HG03565 (cell line): ENCODE results near the gene ZNF474.

Experiments used
- ATAC-seq: cut with Tn5 transposase; IDR thresholded peaks from one replicate; pipeline ENCODE4 v1.9.1; 2021; ENCODE audit warnings: mild to moderate bottlenecking, moderate library complexity; ENCODE audit not compliant: unreplicated experiment

Gene ZNF474

DNA sequence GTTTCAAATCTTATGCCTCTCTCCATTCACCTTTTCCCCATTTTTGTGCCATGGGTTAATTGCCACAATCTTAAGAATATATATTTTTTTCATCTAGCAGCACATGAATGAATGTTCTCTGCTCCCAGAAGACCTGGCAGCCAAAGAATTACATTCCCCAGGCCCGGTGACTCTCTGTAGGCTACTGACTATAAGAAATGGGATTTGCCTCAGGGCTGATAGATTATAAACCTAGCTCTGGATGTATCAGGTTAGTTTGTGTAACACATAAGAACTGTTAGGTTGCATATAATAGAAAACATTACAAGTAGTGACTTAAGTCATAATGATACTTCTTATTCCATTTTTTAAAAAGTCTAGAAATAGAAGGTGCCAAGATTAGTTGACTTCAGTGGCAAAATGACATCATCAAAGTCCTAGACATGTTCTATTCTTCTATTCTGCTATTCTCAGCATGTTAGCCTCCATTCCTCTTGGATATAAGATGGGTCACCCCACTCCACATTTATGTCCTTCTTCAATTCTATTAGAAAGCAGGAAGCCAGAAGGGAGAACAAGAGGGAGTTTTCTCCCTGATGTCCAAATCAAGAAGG, 10.9 kb upstream of the ZNF474 start:
- ATAC-seq, result no peak

DNA sequence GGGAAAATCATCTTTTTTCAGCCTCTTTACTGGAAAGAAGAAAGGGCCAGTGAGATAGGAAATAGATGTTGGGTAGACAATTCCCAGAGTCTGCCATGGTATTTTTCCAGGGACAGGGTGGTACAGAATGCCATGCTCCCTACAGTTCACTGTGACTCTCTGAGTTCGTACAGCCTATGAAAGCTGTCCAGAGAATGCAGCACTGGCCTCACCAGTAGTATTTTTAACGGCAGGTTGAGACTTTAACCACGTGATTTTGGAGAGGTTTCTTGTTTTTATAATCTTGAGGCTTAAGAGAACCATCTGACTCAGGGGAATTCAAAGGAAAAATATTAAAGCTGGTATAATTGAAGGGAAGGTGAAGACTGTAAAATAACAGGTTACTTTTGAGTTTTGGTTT, 10.1 kb upstream of the ZNF474 start:
- ATAC-seq, result no peak

DNA sequence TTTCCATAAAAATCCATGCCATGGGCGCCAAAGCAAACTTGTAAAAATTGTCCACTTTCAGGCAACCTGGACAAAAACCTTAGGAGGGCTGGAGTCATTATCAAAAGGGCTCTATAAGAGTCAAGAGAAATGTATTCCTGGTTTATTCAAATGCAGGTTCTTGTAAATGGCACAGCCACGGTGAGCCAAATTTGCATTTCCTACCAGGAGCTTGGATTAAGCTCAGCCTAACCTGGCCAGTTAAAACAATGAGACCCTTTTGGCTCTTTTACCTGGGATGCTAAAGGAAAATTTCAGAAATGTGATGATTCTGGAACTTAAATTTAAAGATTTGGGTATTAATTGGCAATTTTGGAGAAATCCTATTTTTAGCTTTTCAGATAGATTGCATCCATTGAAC, 8.9 kb upstream of the ZNF474 start:
- ATAC-seq, result no peak

DNA sequence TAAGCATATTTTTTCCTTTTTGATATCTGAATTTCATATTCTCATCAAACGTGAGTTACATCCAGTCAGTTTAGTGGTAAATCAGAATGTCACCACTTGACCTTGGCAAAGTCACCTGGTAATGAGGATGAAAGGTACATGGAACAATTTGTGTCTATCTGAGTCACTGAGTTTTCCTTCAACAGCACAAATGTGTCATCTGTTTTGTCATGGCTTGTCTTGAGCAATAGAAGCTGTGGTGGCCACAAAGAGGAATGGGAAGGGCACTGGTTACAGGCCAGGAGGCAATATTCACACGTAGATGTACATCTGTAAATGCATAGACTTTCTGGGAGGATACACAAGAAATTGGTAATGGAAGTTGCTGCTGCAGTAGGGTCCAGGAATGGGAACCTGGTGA, 8.4 kb upstream of the ZNF474 start:
- ATAC-seq, result no peak

DNA sequence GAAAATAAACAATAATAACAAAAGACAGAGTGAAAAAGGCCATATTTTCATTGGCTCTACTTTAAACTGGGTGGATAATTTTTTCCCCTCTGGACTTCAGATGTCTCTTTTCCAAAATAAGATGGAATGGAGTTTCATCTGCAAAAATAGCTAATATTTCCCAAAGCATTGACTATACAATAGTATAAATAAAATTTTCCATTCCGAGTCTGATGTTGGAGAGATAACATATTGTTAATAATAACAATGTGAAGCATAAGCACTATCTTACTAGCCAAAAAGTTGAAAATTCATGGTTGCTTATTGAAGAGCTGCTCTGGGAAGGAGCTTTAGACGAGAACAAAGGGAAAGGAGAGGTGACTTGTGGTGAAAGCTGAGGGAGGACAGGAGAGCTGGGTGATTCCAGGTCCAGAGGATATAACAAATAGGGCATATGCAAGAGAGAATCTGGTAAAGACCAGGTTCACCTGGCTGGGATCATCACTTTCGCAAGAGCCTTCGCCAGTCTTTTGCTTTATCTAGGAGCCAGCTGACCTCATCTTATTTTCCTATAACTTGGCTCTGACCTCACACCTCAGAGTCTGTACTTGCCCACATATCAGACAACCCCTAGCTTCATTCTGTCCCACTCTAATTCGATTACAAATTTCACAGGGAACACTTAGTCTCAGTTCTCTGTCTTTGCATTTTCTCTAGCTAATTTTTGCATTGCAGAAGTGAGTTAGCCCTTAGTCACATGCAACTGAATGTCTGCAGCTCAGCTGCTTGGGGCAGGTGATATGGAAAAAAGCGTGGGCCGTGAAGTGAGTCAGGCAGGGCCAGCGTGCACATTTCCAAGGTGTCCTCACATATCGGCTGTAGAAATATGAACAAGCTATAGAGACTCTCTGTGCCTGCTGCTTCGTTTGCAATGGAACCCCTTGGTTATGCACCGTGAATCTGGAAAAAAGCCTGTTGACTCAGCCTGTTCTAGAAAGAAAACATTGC, 7.6 kb upstream of the ZNF474 start:
- ATAC-seq, result no peak

DNA sequence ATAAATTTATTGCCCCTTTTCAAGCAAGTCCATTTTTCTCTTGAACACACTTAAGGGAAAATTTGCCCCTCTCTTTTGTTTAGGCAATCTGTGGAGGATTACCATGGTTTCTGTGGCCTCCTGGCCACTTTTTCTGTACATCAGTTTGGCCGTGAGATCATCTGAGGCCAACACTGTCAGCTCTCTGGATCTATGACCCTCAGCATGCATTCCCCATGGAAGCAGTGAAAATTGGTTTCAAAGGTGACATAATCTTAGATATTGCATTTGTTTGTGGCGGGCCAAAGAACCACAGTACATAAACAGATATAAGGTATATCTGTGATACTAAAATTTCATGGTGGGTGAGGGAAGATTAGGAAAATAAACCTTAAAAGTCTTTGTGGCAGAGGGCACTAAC, 4.6 kb upstream of the ZNF474 start:
- no peak for ATAC-seq

DNA sequence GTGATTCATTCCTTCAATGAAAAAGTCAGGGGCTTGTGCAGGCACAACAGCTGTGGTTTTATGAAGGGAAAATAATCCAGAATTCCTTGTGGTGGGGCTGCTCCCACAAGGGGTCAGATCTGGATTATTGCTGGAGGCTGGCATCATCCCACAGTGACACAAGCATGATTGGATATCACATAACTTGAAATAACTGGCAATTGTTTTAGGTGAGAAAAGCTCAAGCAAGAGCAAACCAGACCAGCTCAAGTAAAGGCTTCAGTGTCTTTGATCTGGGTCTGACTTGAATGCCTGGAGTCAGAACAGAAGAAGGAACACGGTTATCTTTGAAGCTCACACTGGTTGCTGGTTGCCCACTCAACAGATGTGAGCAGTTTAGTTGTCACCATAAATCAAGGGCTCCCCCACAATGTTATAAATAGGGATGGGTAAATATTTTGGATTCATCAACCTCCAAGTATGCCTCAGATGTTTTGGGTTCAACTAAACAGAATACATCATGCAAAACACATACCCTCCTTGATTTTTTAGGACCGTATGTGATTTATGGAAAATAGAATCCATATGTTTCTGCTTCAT, 3.1 kb upstream of the ZNF474 start:
- ATAC-seq, result no peak

DNA sequence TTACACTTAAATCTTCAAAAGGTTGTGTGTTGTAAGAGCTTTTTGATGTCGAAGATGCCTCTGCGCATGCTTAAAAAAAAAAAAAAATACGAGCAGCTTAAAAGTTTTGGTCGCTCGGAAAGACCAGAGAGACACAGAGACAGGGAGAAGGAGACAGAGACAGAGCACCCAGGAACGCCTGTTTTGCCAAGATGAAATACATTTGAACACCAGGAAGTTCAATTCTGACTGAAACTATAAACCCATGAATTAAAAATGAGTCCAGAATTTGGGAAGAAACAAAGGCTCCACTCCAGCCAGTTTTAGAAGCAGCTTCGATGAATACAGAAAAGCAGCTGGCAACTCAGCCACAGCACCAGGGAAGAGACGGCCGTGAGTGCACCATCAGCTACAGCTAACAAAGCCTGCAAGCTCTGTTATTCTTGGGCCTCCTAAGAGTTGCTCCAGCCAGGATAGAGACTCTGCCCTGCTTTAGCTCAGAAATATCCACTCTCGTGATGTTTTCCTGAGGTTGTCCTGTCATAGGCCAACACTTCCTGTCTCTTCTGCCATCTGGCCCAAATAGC, 2.5 kb upstream of the ZNF474 start:
- ATAC-seq, result no peak

DNA sequence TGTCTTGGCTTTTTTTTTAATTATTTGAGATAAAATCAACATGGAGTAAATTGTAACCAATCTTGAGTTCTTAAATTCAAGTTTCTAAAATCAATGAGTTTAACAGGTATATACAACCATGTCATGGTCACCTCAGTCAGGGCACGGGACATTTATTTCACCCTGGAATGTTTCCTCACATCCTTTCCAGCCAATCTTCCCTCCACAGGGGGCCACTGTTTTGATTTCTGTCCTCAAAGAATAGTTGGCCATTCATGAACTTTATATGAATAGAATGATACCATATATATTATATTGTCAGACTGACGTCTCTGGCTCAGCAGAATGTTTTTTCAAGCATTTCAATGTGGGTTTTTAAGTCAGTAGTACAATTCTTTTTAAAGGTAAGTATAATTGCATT, 806 bp downstream of the ZNF474 start:
- no peak for ATAC-seq

DNA sequence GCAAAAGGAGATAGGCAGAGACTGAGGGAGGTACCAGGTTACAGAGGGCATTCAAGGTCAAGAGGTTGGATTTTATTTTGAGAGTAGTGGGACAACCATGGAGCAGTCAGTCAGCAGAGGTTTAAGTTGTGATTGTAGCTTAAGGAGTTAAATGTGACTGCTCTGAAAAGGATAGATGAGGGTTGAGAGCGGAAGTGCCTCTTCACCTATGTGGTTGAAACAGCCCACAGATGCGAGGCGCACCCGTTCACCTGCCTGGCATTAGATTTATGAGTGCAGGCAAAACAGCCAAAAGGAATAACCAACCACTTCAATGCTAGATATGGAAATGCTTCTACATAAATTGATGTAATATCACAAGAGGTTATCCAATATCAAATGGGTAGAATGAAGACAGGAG, 8.4 kb downstream of the ZNF474 start:
- no peak for ATAC-seq

DNA sequence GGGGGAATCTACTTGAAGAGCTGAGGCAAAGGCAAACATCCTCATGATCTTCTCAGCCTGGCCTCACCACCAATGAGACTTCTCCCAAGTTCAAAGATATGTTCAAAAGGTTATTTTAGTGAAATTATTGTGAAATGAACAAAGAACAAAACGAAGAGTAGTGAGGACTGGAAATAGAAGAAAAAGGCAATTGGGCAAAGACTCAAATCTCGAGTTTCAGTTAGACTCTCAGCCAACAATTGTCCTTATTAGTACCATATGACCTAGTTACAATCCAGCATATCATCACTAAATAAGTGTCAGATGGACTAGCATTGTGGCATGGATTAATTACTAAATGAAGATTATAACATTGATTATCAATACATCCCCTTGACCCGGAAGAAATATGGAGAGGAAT, 9.0 kb downstream of the ZNF474 start:
- no peak for ATAC-seq

DNA sequence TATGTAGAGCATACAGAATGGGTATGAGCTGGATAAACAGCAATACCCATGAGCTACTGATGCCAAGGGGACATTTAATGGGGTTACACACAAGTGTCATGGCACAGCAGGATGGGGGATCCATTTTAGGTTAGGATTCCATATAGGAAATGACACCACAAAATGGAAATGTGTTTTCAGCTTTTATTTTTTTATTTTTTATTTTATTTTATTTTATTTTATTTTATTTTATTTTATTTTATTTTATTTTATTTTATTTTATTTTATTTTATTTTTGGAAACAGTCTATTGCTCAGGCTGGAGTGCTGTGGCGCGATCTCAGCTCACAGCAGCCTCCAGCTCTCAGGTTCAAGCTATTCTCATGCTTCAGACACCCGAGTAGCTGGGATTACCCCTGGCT, 11.6 kb downstream of the ZNF474 start:
- ATAC-seq, result no peak

DNA sequence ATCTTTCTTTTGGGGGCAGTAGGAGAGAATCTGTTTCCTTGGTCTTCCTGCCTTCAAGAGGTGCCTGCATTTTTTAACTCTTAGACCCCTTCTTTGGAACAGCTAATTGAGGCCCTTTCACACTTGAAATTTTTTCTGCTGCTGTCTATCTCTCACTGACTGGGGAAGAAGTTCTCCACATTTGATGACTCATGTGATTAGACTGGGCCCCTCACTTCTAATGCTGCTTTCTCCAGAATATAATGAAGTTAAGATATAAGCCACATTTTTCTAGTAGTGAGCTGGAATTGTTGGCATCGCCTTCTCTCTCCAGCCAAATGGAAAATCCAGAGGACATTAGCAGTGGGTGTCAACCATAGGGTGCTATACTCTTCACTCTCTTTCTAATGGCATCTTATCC, 12.4 kb downstream of the ZNF474 start:
- no peak for ATAC-seq

DNA sequence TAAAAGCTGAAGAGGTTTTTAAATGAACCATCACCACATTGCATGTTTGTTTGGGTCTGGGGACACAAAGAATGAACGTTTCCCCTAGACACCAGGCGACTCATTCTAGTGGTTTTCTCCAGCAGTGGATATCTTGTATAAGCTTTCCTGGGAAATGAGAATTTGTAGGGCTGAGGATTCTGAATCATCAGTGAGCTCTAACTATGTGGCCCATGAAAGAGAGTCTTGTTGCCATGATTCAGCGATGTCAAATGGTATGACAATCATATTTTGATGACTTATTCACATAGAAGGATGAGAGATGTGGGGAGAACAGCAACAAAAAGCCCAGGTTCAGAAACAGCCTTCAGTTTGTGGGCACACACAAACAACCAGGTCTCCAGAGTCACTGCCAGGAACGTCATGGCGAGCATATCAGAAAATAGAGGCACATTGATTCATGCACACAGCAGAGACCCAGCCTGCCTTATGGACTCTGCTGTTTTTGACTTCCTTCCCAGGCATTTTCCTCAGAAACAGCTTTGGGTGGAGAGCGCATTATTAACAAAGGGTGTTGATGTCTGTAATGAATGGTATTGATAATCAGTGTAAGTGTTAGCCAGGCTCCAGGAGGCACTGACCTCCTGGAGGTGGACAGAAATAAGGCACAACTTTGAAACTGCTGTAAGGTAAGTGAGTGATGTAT, 13.3 kb downstream of the ZNF474 start:
- no peak for ATAC-seq

DNA sequence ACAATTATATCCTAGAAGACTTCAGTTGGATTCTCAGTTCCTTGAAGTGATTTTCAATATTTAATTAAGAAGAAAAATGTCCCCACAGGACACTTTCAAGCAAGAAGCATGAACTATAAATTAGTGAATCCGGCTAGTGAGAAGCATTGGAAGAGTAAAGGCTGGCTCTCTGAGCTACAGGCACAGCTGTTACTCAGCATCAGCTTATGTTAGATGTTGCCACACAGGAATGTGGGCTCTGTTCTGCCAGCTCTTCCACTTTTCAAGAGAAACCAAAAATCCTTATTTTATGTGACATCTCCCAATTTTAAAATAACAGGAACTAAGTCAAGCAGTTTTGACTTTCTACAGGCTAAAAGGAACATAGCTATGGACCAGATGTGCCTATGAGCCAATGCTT, 14.9 kb downstream of the ZNF474 start:
- ATAC-seq, result no peak

DNA sequence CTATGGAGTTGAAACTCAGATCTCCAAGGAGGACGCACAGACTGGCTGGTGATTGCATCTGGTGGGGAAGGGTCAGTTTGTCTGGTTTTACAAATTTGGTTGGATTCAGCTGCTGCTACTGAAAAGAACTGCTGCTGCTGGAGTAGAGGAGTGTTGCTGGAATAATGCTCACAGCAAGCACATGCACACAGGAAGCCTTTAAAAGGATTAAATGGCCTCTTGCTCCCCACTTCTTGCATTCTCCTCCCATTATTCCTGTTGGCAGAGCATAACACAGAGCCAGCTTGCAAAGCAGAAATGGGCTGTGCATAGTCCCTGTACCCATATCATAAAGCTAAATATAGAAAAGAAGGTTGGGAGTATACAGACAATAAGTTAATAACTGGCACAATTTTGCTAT, 16.6 kb downstream of the ZNF474 start:
- no peak for ATAC-seq

DNA sequence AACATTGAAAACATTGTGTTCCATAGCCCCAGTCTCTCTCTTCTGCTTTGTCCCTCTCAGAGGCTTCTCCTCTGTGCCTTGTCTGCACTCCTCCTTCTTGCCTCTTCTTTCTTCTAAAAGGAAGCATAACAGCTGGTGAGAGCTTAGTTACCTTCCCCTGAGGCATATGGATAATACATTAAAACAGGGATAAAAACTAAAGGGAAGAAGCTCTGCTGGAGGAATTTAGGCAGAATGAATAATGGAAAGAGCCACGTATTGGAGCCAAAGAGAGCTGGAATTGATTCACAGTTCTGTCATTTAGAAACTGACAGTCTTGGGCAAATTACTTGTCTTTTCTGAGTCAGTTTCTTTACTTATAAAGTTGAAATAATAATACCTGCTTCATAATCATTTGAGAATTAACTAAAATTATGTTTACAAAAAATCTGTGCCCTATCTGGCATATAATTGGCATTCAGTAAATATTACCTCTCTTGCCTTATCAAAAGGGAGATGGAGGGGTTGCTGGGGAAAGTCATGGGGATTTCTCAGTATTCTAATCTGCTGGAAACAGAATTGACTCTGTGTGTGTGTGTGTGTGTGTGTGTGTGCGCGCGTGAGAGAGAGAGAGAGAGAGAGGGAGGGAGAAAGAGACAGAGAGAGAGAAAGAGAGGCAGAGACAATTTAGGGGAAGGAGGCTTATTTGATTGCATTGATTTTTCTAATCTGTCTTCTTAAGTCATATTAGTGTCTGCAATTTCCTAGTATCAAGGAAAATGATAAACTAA, 20.2 kb downstream of the ZNF474 start:
- no peak for ATAC-seq

DNA sequence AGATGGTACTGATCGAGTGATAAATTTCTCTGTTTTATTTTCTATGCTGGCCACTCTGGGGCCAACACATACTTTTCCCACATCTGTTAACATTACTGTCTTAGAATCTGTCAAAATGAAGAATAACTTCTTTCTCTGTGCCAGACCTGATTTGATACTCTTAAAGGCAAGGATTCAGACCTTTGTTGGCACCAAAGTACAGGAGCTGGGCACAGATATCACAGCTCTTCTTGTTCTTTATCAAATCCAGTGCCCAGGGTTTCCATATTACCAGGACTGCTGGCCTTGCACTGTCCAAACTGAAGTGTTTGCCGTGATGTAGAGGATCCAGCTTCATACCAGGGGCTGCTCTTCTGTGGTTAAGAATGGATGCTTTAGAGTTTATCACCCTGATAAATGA, 20.9 kb downstream of the ZNF474 start:
- no peak for ATAC-seq

DNA sequence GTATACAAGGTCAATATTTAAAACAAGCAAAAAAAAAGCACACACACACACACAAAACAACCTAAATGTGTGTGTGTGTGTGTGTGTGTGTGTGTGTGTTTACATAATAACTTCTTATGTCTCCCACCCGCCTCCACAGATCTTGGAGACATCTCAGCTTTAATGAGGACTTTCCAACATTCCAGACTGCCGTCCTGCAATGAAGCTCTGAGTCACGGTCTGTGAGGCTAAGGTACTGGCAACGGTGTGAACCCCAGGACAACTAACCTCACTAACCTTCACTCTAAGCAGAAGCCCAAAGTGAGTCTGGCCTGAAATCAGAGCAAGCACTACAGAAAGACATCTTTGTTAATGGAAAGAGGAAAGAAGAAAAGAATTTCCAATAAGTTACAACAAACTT, 22.3 kb downstream of the ZNF474 start:
- ATAC-seq, result no peak

DNA sequence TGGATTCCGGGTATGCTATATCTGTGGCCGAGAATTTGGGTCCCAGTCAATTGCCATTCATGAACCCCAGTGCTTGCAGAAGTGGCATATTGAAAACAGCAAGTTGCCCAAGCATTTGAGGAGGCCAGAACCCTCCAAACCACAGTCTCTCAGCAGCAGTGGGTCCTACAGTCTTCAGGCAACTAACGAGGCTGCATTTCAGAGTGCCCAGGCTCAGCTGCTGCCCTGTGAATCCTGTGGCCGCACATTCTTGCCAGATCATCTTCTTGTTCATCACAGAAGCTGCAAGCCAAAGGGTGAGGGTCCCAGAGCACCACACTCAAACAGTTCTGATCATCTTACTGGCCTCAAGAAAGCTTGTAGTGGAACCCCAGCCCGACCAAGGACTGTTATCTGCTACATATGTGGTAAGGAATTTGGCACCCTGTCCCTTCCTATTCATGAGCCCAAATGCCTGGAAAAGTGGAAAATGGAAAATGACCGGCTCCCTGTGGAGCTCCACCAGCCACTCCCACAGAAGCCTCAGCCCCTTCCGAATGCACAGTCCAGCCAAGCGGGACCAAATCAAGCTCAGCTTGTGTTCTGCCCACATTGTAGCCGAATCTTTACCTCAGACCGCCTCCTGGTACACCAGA, 23.0 kb downstream of the ZNF474 start:
- ATAC-seq, result no peak
